Coronary artery (tissue), 2 donors: ENCODE results near the gene TTLL13.
A peak's percentile ranks its signal among the peaks of the same experiment; 100 is the strongest.

Source experiments
- DNase-seq: peaks from one replicate; pipeline ENCODE4 v3.0.0-alpha.2; 2017; ENCODE audit warnings: low spot score
- H3K27ac ChIP-seq, 2 donors: fragments of 200-600 bp; sonication (generic); one replicate each; pipeline ENCODE4 v1.5.1; 2016 to 2019
- H3K4me3 ChIP-seq: fragments of 200-600 bp; sonication (generic); 2 replicates; pipeline ENCODE4 v1.5.1; 2016; ENCODE audit warnings: mild to moderate bottlenecking, moderate library complexity
- CTCF ChIP-seq: fragments of 200-600 bp; sonication (generic); IDR thresholded peaks from one replicate; pipeline ENCODE4 v1.5.1; 2019; ENCODE audit warnings: antibody characterized with exemption

The TTLL13 gene

GRCh38 chr15:90249203-90249863 is at the start of gene TTLL13:
TSS of gene TTLL13 (plus strand) at chr15:90249556. CDS start at chr15:90250631, 1,075 bp downstream.
- H3K4me3 ChIP-seq = peak within 1 kb of the TSS; percentile 74
- TF ChIP-seq CTCF = no peak
- DNase-seq = peak; percentile 93
- H3K27ac ChIP-seq = peak within 1 kb of the TSS in 1 of 2 donors; percentile 49

DNA sequence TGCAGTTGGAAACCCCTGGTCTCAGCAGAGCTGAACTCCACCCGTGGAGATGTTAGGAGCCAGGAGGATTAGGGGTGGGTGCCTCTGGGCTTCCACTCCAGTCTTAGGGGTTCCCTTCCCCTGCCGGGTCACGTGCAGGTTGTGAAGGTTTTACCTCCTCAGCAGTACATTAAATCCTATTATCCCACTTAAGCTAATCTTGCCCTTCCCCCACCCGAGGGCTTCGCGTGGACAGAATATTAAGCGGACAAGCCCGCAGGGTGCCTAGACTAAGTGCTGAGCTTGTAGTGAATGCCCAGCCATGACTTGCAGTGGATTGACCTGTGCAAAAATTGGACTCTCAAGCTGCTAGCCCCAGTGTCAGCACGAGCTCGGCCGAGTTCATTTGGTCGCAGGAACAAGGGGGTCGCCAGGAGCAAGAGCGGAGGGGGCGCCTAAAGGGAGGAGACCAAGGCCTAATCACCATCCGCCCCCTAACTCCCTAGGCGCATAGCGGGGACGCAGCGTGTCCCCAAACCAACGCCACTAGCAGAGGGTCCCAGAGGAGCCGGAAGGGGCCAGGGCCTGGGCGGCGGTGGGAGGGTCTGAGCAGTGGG is 48.7 kb upstream of the TTLL13 start:
- Histone ChIP-seq H3K27ac (peak overlapping the region; percentile 67 to 83), H3K4me3 (peak overlapping the region; percentile 98)
- DNase-seq = no peak
- TF ChIP-seq CTCF = no peak

DNA sequence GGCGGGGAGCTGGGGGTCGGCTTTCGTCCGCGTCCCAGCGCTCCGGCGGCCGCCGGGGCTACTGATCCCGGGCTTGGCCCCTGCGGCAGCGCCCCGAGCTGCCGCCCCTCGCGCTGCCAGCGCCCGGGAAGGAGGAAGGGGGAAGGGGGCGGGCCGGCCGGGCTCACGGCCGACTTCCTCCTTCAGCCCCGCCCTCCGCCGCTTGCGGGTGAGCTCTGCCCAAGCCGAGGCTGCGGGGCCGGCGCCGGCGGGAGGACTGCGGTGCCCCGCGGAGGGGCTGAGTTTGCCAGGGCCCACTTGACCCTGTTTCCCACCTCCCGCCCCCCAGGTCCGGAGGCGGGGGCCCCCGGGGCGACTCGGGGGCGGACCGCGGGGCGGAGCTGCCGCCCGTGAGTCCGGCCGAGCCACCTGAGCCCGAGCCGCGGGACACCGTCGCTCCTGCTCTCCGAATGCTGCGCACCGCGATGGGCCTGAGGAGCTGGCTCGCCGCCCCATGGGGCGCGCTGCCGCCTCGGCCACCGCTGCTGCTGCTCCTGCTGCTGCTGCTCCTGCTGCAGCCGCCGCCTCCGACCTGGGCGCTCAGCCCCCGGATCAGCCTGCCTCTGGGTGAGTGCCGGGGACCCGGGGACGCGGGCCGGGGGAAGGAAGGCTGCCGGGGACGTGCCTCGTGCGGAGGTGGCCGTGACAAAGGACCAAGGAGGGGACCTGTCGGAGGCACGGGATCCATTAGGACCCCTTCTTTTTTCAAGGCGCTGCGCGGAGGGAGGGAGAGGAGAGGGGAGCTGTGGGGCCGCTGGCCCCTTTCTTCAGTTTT is 48.0 kb upstream of the TTLL13 start, which contains the start of gene SEMA4B:
TSS of gene SEMA4B (plus strand) at position 201 of the 814 bp plus-strand sequence. CDS start at position 450, 249 bp downstream.
- TF ChIP-seq CTCF = no peak
- Histone ChIP-seq H3K4me3 (peak within 1 kb of the TSS; percentile 98), H3K27ac (peak within 1 kb of the TSS; percentile 67 to 83)
- DNase-seq = no peak

GRCh38 chr15:90201944-90202375 is 47.4 kb upstream of the TTLL13 start:
- no peak for TF ChIP-seq CTCF
- H3K27ac ChIP-seq = no peak overlapping the region
- H3K4me3 ChIP-seq = peak overlapping the region; percentile 98
- DNase-seq = no peak

GRCh38 chr15:90202929-90203328 is 46.4 kb upstream of the TTLL13 start:
- TF ChIP-seq CTCF = no peak
- peak overlapping the region; percentile 98 for H3K4me3 ChIP-seq
- no peak overlapping the region for H3K27ac ChIP-seq
- no peak for DNase-seq

DNA sequence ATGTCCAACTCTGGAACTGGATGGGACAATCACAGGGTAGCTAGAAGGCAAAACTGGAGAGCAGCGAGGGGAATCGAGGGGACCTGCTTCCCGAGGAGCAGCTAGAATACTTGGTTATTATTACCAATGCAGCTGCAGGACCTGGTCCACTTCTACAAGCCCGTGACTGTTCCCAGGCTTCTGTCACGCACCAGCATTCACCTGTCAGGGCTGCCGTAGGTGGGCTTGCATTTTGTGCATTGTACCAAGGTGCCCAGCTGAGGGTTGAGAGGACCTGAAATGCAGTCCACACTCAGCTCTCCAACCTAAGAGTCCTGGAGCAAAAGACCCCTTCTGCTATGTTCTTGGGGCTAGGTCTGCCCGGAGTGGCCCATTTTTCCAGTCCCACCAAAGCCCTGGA is 45.9 kb upstream of the TTLL13 start:
- TF ChIP-seq CTCF = no peak
- no peak overlapping the region for H3K27ac ChIP-seq
- DNase-seq = no peak
- peak overlapping the region; percentile 25 for H3K4me3 ChIP-seq
